ENCODE data around the gene TRIP10.
A peak's percentile ranks its signal among the peaks of the same experiment; 100 is the strongest.

The TRIP10 gene, protein sequence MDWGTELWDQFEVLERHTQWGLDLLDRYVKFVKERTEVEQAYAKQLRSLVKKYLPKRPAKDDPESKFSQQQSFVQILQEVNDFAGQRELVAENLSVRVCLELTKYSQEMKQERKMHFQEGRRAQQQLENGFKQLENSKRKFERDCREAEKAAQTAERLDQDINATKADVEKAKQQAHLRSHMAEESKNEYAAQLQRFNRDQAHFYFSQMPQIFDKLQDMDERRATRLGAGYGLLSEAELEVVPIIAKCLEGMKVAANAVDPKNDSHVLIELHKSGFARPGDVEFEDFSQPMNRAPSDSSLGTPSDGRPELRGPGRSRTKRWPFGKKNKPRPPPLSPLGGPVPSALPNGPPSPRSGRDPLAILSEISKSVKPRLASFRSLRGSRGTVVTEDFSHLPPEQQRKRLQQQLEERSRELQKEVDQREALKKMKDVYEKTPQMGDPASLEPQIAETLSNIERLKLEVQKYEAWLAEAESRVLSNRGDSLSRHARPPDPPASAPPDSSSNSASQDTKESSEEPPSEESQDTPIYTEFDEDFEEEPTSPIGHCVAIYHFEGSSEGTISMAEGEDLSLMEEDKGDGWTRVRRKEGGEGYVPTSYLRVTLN

DNA sequence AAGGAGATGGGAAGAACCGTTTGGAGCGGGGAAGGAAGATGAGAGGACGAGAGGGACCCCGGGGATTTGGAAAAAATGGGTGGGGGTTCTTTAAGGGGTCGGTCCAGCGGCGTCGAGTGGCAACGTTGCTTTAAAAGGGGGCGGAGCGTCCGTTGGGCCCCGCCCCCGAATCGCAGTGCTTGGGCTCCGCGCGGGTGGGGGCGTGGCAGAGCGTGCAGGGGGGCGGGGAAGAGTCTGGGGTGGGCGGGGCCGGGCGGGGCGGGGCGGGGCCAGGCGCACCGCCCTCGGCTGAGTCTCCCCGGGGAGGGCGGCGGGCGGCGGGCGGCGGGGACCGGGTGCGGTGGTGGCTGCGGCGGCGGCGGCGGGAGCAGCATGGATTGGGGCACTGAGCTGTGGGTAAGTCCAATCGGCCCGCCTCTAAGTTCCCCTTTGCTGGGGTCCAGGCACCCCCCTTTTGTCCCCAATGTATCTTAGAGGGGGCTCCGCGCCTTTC is at the start of gene TRIP10:
TRIP10 (plus strand) TSS at position 291 of the 493 bp plus-strand sequence; CDS start at position 373, 82 bp downstream.
- H3K9me3 Mint-ChIP-seq: no peaks in the 10 kb centered on the region
- H3K4me1 Mint-ChIP-seq: peaks cover 43% of the 10 kb centered on the region
- peaks cover 79% of the 10 kb centered on the region for H3K36me3 Mint-ChIP-seq
- peak within 1 kb of the TSS; percentile 98 for H3K27ac Mint-ChIP-seq
- DNase-seq (ENCODE audit: low spot score in 2 of 2) (peak; percentile 82 to 89), ATAC-seq (peak; percentile 0)
- H3K4me3 Mint-ChIP-seq: peak within 1 kb of the TSS; percentile 90

DNA sequence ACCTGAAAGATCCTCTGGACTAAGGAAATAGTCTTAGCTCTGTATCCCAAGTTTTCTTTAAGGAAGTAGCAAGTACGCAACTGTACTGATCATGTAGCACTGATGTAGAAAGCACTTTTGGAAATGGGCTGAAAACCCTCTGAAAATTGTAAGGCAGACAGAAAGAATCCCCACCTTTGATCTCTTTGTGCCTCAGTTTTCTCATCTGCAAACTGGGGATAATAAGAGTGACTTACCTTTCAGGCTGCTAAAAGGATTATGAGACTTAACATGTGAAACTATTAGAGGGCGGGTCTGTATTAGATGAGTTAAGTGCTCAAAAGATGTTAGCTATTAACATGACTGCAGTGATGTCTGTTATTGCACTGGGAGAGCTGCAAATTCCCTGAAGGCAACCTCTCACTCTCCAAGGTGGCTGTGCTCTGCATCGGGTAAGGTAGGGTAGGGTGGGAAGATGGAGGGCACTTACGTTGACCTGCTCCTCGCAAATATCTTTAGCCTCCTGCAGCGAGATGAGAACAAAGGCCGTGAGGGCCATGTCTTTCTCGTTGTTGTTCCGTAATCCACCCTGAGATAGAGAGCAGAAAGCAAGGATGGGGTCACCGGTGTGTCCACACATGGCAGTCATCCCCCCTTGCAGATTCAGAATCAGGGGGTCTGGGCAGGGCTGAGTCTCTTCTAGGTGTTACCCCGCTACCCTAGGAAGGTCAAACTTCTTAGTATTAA is 49.2 kb upstream of the TRIP10 start:
- ATAC-seq: no peak
- Mint-ChIP-seq H3K36me3 (no peaks in the 10 kb centered on the region), H3K4me3 (no peak overlapping the region), H3K9me3 (no peaks in the 10 kb centered on the region), H3K27ac (no peak overlapping the region), H3K4me1 (peaks cover 26% of the 10 kb centered on the region)
- no peak for DNase-seq (ENCODE audit: low spot score in 2 of 2)

DNA sequence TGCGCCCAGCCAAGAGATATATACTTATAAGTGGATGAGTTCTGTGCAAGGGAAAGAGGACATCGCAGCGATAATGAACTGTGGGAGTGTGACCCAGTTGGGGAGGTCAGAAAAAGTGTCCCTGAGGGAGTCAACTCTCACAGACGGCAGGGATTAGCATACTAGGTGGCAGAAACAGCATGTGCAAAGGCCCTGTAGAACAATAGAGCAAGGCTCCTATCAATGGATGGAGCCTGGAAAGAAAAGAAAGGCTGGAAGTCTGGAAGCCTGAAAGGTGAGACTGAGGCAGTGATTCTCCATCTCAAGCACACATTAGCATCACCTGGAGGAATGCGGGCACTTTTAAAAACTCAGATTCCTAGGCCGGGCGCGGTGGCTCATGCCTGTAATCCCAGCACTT is 48.1 kb upstream of the TRIP10 start:
- Mint-ChIP-seq H3K36me3 (no peaks in the 10 kb centered on the region), H3K9me3 (no peaks in the 10 kb centered on the region), H3K27ac (no peak overlapping the region), H3K4me1 (peaks cover 26% of the 10 kb centered on the region), H3K4me3 (no peak overlapping the region)
- DNase-seq (ENCODE audit: low spot score in 2 of 2) (no peak), ATAC-seq (no peak)

DNA sequence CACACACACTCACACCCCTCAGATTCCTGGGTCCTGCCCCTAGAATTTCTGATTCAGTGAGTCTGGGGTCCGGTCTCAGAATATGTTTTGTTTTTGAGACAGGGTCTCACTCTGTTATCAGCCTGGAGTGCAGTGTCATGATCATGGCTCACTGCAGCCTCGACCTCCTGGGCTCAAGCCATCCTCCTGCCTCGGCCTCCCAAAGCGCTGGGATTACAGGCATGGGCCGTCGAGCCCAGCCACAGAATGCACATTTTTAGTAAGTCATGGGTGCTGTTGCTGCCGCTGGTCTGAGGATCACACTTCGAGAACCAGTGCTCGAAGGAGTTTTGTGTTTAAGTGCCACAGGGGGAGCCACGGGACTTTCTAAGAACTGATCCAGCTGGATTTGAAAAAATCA is 47.5 kb upstream of the TRIP10 start:
- DNase-seq (ENCODE audit: low spot score in 2 of 2) (no peak), ATAC-seq (no peak)
- Mint-ChIP-seq H3K4me3 (no peak overlapping the region), H3K36me3 (no peaks in the 10 kb centered on the region), H3K9me3 (no peaks in the 10 kb centered on the region), H3K27ac (peak overlapping the region; percentile 11), H3K4me1 (peaks cover 27% of the 10 kb centered on the region)

DNA sequence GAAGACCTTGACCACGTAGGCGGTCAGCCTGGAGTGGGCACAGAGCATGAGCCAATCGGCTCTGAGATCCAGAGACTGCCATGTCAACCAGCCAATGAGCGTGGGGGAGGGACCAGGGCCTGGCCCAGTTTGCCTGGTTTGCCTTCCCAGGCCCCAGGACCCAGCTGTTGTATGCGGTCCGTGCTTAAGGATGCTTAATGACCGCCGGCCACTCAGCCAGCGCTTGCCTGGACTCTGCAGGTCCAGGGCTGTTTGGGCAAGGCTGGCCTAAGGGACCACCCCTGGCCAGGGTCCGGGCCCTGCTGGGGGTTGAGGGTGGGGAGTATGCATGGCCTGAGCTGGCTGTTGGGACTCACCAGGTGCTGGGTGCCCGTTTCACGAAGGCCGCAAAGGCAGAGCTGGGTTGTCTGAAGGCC is 46.4 kb upstream of the TRIP10 start:
- H3K27ac Mint-ChIP-seq: no peak overlapping the region
- DNase-seq (ENCODE audit: low spot score in 2 of 2) (no peak), ATAC-seq (no peak)
- no peaks in the 10 kb centered on the region for H3K9me3 Mint-ChIP-seq
- no peak overlapping the region for H3K4me3 Mint-ChIP-seq
- no peaks in the 10 kb centered on the region for H3K36me3 Mint-ChIP-seq
- H3K4me1 Mint-ChIP-seq: peaks cover 32% of the 10 kb centered on the region

DNA sequence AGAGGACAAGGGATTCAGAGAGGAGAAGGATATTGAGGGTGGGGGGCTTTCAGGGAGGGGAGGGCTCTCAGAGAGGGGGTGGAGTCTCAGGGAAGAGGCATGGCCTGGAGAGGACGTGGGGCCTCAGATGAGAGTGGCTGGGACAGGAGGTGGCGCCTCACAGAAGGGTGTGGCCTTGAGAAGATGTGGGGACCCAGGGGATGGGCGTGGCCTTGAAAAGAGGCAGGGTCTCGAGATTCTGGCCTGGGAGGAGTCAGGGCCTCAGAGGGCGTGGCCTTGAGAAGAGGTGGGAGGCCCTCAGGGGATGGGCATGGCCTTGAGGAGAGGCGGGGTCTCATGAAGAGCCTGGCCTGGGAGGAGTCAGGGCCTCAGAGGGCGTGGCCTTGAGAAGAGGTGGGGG is 45.8 kb upstream of the TRIP10 start:
- Mint-ChIP-seq H3K4me3 (no peak overlapping the region), H3K9me3 (no peaks in the 10 kb centered on the region), H3K36me3 (no peaks in the 10 kb centered on the region), H3K27ac (no peak overlapping the region), H3K4me1 (peaks cover 29% of the 10 kb centered on the region)
- DNase-seq (ENCODE audit: low spot score in 2 of 2) (no peak), ATAC-seq (peak; percentile 43)

DNA sequence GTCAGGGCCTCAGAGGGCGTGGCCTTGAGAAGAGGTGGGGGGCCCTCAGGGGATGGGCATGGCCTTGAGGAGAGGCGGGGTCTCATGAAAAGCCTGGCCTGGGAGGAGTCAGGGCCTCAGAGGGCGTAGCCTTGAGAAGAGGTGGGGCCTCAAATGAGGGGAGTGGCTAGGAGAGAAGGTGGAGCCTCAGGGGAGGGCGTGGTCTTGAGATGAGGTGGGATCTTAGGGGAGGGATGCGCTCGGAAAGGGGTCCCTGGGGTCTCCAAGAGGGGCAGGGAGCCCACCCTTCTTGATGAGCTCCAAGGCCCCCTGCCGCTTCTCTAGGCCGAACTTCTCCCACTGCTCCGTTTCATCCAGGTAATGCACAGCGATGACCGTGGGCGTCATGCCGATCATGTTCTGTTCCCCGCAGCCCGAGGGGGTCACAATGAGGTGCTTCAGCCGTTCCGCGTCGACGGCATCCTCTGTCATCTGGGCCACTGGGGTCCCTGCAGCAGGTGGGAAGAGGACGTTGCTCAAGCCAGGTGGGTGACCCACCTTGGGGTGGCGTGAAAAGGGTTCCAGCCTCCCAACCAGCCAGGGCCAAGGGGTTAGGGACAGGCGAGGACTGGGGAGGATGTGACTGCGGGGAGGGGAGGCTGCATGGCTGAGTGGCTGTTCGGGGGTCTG is 45.2 kb upstream of the TRIP10 start:
- H3K4me1 Mint-ChIP-seq: peaks cover 23% of the 10 kb centered on the region
- ATAC-seq (peak; percentile 50), DNase-seq (ENCODE audit: low spot score in 2 of 2) (no peak)
- no peaks in the 10 kb centered on the region for H3K9me3 Mint-ChIP-seq
- no peaks in the 10 kb centered on the region for H3K36me3 Mint-ChIP-seq
- no peak overlapping the region for H3K27ac Mint-ChIP-seq
- no peak overlapping the region for H3K4me3 Mint-ChIP-seq

DNA sequence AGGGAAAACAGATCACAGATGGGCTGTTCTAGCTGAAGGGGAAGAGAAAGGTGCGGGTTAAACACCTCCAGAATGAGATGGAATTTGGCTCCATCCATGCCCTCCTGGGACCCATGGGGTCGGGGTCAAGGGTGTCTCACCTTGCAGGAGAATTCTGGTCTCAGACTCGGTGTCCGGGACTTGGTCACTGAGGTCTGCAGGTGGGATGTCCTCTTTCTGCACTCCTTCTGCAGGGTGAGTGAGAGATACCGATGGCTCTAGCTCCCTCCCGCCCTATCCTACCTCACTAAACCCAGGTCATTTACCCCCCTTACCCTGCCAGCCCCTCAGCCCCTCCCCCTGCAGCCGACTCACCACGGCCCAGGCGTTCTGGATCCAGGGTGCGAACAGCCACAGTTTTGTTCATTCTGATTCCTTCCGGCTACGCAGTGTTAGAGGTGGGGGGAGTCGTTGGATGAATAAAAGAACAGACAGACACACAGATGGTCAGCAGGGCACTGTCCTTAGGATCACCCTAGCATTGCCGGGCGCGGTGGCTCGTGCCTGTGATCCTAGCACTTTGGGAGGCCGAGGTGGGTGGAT is 43.1 kb upstream of the TRIP10 start:
- no peaks in the 10 kb centered on the region for H3K9me3 Mint-ChIP-seq
- H3K27ac Mint-ChIP-seq: no peak overlapping the region
- H3K36me3 Mint-ChIP-seq: no peaks in the 10 kb centered on the region
- no peak for DNase-seq (ENCODE audit: low spot score in 2 of 2)
- peaks cover 17% of the 10 kb centered on the region for H3K4me1 Mint-ChIP-seq
- H3K4me3 Mint-ChIP-seq: no peak overlapping the region
- no peak for ATAC-seq

DNA sequence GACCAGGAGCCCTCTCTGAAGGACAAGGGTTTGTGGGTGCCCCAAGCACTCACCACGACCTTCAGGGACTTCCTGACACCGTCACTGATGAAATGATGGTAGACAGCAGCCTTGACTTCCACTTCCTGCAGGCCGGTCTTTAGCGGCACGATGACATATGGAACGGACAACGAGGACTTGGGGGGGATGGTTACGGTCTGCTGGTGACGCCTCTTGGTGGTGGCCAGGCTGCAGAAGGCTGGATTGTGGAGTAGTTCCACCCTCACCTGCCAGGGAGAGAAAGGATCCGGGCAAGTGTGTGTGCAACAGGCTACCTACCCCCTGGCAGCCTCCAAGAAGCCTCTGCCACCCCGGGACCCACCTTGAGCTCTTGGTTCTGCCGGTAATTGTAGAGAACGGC is 42.2 kb upstream of the TRIP10 start:
- H3K36me3 Mint-ChIP-seq: no peaks in the 10 kb centered on the region
- no peak for DNase-seq (ENCODE audit: low spot score in 2 of 2)
- no peak overlapping the region for H3K4me3 Mint-ChIP-seq
- peak; percentile 55 for ATAC-seq
- no peaks in the 10 kb centered on the region for H3K9me3 Mint-ChIP-seq
- H3K4me1 Mint-ChIP-seq: peaks cover 14% of the 10 kb centered on the region
- no peak overlapping the region for H3K27ac Mint-ChIP-seq

DNA sequence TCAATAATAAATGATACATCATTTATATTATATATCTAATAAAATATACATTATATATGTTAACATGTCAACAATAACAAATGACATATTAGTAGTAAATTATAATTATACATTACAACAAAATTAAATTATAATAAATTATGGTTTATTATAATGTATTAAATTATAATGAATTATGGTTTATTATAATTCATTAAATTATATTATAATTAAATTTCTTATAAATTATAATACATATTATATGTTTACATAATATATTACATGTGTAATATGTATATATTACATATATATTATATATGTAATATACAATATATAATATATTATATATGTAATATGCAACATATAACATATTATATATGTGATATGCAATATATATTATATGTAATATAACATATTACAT is 39.5 kb upstream of the TRIP10 start:
- Mint-ChIP-seq H3K27ac (no peak overlapping the region), H3K9me3 (no peaks in the 10 kb centered on the region), H3K4me3 (no peak overlapping the region), H3K36me3 (no peaks in the 10 kb centered on the region), H3K4me1 (peaks cover 6% of the 10 kb centered on the region)
- DNase-seq (ENCODE audit: low spot score in 2 of 2) (no peak), ATAC-seq (no peak)

DNA sequence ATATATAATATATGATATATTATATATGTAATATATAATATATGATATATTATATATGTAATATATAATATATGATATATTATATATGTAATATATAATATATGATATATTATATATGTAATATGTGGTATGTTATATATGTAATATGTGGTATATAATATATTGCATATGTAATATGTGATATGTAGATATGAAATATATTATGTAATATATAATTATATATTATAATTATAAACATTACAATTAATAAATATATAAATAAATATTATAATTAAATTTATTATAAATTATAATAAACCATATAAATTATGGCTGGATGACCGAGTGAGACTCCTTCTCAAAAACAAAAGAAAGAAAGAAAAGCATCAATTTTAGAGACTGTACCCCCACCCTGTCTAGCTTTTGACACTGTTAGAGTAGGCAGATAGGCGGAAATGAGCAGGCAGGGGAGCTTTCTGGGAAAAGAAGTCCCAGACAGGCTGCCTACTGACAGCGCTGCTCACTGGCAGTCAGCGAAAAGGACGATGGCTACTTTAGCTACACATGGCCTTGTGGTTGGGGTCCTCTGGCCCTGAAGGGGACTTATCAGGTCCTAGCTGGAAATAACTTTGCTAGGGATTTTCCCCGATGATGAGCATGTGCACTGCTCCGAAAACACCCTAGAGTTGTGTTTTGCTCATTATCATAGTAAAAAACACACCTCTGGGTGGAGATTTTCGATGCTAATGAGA is 38.7 kb upstream of the TRIP10 start:
- peaks cover 6% of the 10 kb centered on the region for H3K4me1 Mint-ChIP-seq
- ATAC-seq: no peak
- H3K4me3 Mint-ChIP-seq: no peak overlapping the region
- DNase-seq (ENCODE audit: low spot score in 2 of 2): no peak
- H3K9me3 Mint-ChIP-seq: no peaks in the 10 kb centered on the region
- no peak overlapping the region for H3K27ac Mint-ChIP-seq
- no peaks in the 10 kb centered on the region for H3K36me3 Mint-ChIP-seq

DNA sequence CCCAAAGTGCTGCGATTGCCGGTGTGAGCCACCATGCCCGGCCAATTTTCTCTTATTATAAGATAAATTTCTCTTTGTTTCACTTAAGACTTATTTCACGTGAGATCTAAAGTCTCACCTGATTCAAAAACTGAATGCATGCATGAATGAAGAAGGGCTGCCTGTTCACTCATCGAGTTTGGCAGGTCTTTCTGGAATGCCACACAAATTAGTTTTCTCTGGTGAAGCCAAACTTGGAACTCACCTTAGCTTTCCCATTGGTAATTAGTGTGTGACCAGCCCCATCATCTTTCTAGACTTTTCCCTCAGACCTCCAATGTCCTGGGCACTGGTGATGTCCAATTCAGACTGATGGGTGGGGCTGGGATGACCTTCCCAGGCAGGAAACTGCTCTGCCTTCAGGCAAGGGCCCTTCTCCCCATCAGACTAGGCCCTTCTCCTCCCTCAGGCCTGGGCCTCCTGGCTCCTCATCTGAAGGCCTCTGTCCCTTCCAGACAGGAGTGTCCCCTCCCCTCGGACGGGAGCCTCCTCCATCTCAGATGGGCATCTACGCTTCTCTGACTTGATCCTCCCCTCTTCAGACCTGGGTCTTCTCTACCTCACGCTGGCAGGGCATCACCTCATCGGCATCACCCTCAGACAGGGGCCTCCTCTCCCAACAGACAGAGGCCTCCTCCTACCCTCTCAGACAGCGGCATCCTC is 33.4 kb upstream of the TRIP10 start:
- H3K4me1 Mint-ChIP-seq: peaks cover 18% of the 10 kb centered on the region
- peaks cover 5% of the 10 kb centered on the region for H3K36me3 Mint-ChIP-seq

DNA sequence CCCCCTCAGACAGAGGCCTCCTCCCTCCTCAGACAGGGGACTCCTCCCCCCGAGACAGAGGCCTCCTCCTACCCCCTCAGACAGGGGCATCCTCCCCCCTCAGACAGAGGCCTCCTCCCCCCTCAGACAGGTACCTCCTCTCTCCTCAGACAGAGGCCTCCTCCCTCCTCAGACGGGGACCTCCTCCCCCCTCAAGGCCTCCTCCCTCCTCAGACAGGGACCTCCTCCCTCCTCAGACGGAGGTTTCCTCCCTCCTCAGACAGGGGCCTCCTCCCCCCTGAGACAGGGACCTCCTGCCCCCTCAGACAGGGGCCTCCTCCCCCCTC is 32.9 kb upstream of the TRIP10 start:
- Mint-ChIP-seq H3K36me3 (peaks cover 5% of the 10 kb centered on the region), H3K9me3 (no peaks in the 10 kb centered on the region), H3K4me3 (no peak overlapping the region), H3K27ac (peak overlapping the region; percentile 24), H3K4me1 (peaks cover 22% of the 10 kb centered on the region)
- no peak for ATAC-seq
- no peak for DNase-seq (ENCODE audit: low spot score in 2 of 2)

More for the DNA sequence above, 33.4 kb upstream of the TRIP10 start:
- ATAC-seq: no peak
- peak overlapping the region; percentile 24 for H3K27ac Mint-ChIP-seq
- no peak for DNase-seq (ENCODE audit: low spot score in 2 of 2)
- no peaks in the 10 kb centered on the region for H3K9me3 Mint-ChIP-seq
- H3K4me3 Mint-ChIP-seq: no peak overlapping the region

Data from stimulated activated effector memory CD8-positive, alpha-beta T cell treated with anti-CD3 and anti-CD28 coated beads, Interleukin-12 subunit alpha, Interleukin-12 subunit beta, amount 100 ng/mL, for 72 hours (primary cell).